PFSK-1 (cell line): ENCODE measurements around the gene GPC6.

Source experiments
- FOXP2 ChIP-seq: optimal IDR thresholded peaks from 2 replicates; pipeline ENCODE3; 2011; ENCODE audit warnings: borderline replicate concordance, control low read depth, inconsistent platforms; ENCODE audit not compliant: insufficient read depth; ENCODE audit errors: extremely low read length, extremely low read depth
- POLR2AphosphoS5 ChIP-seq: IDR thresholded peaks from 2 replicates; pipeline ENCODE4 v1.6.1; 2012; ENCODE audit warnings: low read depth, mild to moderate bottlenecking, control low read depth, low read length, moderate library complexity
- REST ChIP-seq, 2 experiments: IDR thresholded peaks; 2 replicates each; pipeline versions ENCODE4 v1.6.1 to v1.8.0; 2011 to 2012; ENCODE audit warnings: low read depth in 2 of 2, low read length in 2 of 2, control low read depth in 1 of 2, inconsistent platforms in 1 of 2, mild to moderate bottlenecking in 1 of 2, moderate library complexity in 1 of 2; ENCODE audit not compliant: insufficient read depth in 1 of 2
- TAF1 ChIP-seq: IDR thresholded peaks from 2 replicates; pipeline ENCODE4 v1.6.1; 2012; ENCODE audit warnings: low read length, control low read depth, borderline replicate concordance; ENCODE audit not compliant: insufficient read depth

GRCh38 chr13:94382517-94382916 lies 1155.9 kb downstream of the GPC6 start:
- TF ChIP-seq TAF1 (no peak), FOXP2 (no peak), POLR2AphosphoS5 (no peak), REST (IDR thresholded peaks at IDR 0.05; ENCODE audit: insufficient read depth in 1 of 2, low read depth in 2 of 2, low read length in 2 of 2) (no peak)
